ENCODE data around the gene CFAP97.
"Not testable (repeated sequence)": the region's sequence is repeated elsewhere in the genome, so short reads cannot be mapped to it uniquely, and the experiment has no call there.

DNA sequence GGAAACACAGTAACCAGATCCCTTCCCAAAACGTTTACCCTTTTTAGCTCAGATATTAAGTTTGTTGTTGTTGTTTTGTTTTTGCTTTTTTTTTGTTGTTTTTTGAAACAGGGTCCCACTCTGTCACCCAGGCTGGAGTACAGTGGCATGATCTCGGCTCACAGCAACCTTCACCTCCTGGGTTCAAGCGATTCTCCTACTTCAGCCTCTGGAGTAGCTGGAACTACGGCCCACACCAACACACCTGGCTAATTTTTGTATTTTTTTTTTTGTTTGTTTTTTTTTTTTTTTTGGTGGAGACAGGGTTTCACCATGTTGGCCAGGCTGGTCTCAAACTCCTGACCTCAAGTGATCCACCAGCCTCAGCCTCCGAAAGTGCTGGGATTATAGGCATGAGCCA is 84.3 kb downstream of the CFAP97 start:
- TF ChIP-seq, protein P1, sequence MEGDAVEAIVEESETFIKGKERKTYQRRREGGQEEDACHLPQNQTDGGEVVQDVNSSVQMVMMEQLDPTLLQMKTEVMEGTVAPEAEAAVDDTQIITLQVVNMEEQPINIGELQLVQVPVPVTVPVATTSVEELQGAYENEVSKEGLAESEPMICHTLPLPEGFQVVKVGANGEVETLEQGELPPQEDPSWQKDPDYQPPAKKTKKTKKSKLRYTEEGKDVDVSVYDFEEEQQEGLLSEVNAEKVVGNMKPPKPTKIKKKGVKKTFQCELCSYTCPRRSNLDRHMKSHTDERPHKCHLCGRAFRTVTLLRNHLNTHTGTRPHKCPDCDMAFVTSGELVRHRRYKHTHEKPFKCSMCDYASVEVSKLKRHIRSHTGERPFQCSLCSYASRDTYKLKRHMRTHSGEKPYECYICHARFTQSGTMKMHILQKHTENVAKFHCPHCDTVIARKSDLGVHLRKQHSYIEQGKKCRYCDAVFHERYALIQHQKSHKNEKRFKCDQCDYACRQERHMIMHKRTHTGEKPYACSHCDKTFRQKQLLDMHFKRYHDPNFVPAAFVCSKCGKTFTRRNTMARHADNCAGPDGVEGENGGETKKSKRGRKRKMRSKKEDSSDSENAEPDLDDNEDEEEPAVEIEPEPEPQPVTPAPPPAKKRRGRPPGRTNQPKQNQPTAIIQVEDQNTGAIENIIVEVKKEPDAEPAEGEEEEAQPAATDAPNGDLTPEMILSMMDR (IDR thresholded peaks at IDR 0.05): not testable (repeated sequence)
- not testable (repeated sequence) for TF ChIP-seq EP300 (IDR thresholded peaks at IDR 0.05)

All from ovary (tissue), 3 donors.